ENCODE measurements around the gene CST7.

DNA sequence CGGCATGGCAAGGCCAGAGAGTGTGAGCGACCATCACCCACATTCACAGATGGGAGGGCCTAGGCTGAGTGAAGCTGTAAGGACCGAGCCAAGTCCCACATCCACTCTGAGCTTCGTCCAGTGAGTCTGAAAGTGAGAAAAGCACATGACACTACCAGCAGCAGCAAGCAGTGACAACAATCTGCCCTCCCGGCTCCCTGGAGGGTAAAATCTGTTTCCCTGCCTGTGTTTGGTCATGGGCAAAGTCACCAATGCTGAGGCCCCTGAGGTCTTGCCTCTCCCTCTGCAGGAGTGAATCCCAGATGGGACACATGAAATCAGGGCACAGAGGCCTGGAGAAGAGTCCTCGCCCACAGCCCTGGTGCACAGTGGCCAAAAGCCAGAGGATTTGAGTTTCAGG, 6.4 kb upstream of the CST7 start:
- no peak for TF ChIP-seq EZH2 (IDR thresholded peaks at IDR 0.05; ENCODE audit: low read length, unreplicated experiment)
- TF ChIP-seq, protein P1, sequence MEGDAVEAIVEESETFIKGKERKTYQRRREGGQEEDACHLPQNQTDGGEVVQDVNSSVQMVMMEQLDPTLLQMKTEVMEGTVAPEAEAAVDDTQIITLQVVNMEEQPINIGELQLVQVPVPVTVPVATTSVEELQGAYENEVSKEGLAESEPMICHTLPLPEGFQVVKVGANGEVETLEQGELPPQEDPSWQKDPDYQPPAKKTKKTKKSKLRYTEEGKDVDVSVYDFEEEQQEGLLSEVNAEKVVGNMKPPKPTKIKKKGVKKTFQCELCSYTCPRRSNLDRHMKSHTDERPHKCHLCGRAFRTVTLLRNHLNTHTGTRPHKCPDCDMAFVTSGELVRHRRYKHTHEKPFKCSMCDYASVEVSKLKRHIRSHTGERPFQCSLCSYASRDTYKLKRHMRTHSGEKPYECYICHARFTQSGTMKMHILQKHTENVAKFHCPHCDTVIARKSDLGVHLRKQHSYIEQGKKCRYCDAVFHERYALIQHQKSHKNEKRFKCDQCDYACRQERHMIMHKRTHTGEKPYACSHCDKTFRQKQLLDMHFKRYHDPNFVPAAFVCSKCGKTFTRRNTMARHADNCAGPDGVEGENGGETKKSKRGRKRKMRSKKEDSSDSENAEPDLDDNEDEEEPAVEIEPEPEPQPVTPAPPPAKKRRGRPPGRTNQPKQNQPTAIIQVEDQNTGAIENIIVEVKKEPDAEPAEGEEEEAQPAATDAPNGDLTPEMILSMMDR (conservative IDR thresholded peaks at IDR 0.05; ENCODE audit: low read depth, low read length): no peak
